Skeletal muscle tissue (tissue), 4 donors: ENCODE measurements around the gene SSBP2. TPM values are rescaled to one million over a fixed set of nuclear protein-coding genes. Genes with fewer than 3 reads are reported as not detected.
"Not testable (repeated sequence)": the region's sequence is repeated elsewhere in the genome, so short reads cannot be mapped to it uniquely, and the experiment has no call there.

Experiments
- H3K27ac ChIP-seq: one replicate; pipeline ENCODE4 v1.7.0; 2013; ENCODE audit warnings: mild to moderate bottlenecking, low read depth, low read length, inconsistent platforms
- H3K27me3 ChIP-seq, 3 donors: one replicate each; pipeline ENCODE4 v1.7.0; 2013; ENCODE audit warnings: low read length in 3 of 3; ENCODE audit not compliant: control insufficient read depth in 3 of 3, insufficient read depth in 3 of 3
- H3K36me3 ChIP-seq, 3 donors: one replicate each; pipeline ENCODE4 v1.7.0; 2013; ENCODE audit warnings: low read length in 3 of 3; ENCODE audit not compliant: control insufficient read depth in 3 of 3, insufficient read depth in 3 of 3
- H3K4me1 ChIP-seq, 3 donors: one replicate each; pipeline ENCODE4 v1.7.0; 2013; ENCODE audit warnings: low read length in 3 of 3, mild to moderate bottlenecking in 3 of 3; ENCODE audit not compliant: control insufficient read depth in 3 of 3, insufficient read depth in 3 of 3
- H3K4me3 ChIP-seq, 3 donors: one replicate each; pipeline ENCODE4 v1.7.0; 2013; ENCODE audit warnings: low read length in 3 of 3
- H3K9ac ChIP-seq, 3 donors: one replicate each; pipeline ENCODE4 v1.7.0; 2013; ENCODE audit warnings: low read length in 3 of 3, mild to moderate bottlenecking in 3 of 3, moderate library complexity in 2 of 3, low read depth in 1 of 3
- H3K9me3 ChIP-seq, 3 donors: one replicate each; pipeline ENCODE4 v1.7.0; 2013; ENCODE audit warnings: low read length in 3 of 3; ENCODE audit not compliant: control insufficient read depth in 3 of 3
- total RNA-seq: library from RNA; depleted of rRNA; stranded (reverse); fragments of >200 nt; gene quantifications from one replicate; pipeline ENCODE4 v1.2.3, GENCODE V29; 2014
- donor health status: Osteomylitis.

Gene SSBP2
- total RNA-seq, 1 donor from 2014 or later = 44.4 TPM

DNA sequence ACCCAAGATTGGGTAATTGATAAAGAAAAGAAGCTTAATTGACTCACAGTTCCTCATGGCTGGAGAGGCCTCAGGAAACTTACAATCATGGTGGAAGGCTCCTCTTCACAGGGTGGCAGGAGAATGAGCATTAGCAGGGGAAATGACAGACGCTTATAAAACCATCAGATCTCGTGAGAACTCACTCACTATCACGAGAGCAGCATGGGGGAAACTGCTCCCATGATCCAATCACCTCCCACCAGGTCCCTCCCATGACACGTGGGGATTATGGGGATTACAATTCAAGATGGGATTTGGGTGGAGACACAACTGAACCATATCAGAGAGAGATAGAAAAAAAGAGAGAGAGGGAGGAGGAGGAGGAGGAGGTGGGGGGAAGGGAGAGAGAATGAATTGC is 343.1 kb downstream of the SSBP2 start:
- H3K27ac ChIP-seq, H3K36me3 ChIP-seq, H3K4me1 ChIP-seq, H3K4me3 ChIP-seq, H3K9me3 ChIP-seq, H3K9ac ChIP-seq, H3K27me3 ChIP-seq: not testable (repeated sequence)

GRCh38 chr5:81405126-81405891 is 345.6 kb downstream of the SSBP2 start:
- H3K36me3 ChIP-seq = no peaks in the 10 kb centered on the region
- H3K4me3 ChIP-seq = no peak overlapping the region

DNA sequence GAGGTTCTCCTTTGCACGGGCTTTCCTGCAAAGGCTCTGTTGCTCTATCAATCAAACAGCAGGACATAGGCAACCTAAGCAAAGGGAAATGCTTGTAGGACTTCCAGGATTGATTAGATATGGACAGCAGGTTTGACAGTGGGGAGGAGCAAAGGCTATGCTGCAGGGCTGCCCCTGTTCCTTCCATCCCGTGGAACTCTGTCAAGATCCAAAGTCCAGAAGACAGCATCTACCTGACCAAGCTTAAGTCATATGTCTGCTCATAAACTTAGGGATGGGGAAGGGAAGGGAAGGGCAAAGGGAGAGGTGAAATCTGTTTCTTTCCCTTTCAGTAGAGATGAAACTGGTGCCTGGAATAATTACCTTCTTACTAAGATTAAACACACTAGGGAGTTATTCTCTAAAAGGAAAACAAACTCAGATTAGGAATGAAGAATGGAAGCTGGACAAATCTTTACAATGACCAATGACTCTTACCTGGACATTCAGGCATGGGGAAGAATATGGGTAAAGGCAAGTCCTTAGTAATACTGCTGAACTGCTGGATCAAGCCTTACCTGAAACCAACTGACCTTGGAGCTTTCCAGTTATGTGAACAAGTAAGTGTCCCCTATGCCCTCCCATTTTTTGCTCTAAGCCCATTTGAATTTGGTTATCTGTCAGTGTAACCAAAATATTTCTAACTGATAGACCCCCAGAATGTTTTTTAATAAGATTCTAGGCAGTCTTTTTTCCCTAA is 348.5 kb downstream of the SSBP2 start:
- Histone ChIP-seq H3K27me3 (peaks cover 0 to 7% (median 0%) of the 10 kb centered on the region in 3 donors), H3K9me3 (no peaks in the 10 kb centered on the region), H3K36me3 (no peaks in the 10 kb centered on the region), H3K4me1 (no peaks in the 10 kb centered on the region), H3K4me3 (no peak overlapping the region), H3K27ac (no peak overlapping the region), H3K9ac (no peak overlapping the region)

More at GRCh38 chr5:81405126-81405891, 345.6 kb downstream of the SSBP2 start:
- no peaks in the 10 kb centered on the region for H3K4me1 ChIP-seq
- H3K9me3 ChIP-seq = no peaks in the 10 kb centered on the region
- no peak overlapping the region for H3K27ac ChIP-seq
- H3K27me3 ChIP-seq = peaks cover 0 to 4% (median 0%) of the 10 kb centered on the region in 3 donors
- H3K9ac ChIP-seq = no peak overlapping the region

DNA sequence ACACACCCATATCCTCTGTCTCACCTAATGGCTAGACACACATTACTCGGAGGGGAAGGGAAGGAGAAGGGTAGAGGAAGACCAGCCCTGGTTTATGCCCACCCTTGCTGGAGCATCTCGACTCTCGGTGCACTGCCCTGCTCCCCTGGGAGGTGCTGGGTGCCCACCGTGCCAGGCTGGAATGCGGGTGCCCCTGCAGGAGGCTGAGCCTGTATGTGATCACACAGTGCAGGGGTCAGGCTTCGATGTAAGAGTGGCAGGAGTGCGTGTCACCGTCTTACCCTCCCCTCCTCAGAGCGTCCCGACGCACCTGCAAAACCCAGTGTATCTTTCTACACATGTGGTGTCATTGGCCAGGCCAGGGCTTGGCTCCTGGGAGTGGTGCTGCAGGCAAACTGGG is 349.6 kb downstream of the SSBP2 start:
- Histone ChIP-seq H3K36me3 (no peaks in the 10 kb centered on the region), H3K9me3 (no peaks in the 10 kb centered on the region), H3K27ac (no peak overlapping the region), H3K27me3 (peaks cover 0 to 7% (median 0%) of the 10 kb centered on the region in 3 donors), H3K9ac (no peak overlapping the region), H3K4me3 (no peak overlapping the region), H3K4me1 (no peaks in the 10 kb centered on the region)

GRCh38 chr5:81400375-81400774 is 350.5 kb downstream of the SSBP2 start:
- Histone ChIP-seq H3K4me1 (no peaks in the 10 kb centered on the region), H3K4me3 (no peak overlapping the region), H3K9me3 (no peaks in the 10 kb centered on the region), H3K36me3 (no peaks in the 10 kb centered on the region), H3K9ac (no peak overlapping the region), H3K27me3 (peaks cover 0 to 7% (median 0%) of the 10 kb centered on the region in 3 donors), H3K27ac (no peak overlapping the region)

DNA sequence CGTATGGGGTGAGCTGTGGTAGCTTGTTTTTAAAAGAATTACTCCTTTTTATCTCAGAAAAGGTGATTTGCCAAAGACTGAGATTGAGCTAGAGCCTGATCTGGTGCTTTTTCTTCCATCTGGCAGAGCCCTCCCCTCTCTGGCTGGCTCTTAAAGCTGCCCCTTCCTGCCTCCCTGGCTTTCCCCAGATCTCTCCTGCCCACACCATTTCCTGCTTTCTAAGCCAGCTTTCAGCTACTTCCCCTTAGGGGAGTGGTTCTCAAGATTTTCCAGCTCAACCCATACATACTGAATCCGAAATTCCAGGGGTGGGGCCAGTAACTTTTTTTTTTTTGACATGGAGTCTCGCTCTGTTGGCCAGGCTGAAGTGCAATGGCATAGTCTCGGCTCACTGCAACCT is 352.2 kb downstream of the SSBP2 start:
- peaks cover 3 to 12% (median 7%) of the 10 kb centered on the region in 3 donors for H3K27me3 ChIP-seq
- H3K4me1 ChIP-seq = peaks cover 0 to 5% (median 5%) of the 10 kb centered on the region in 3 donors
- no peak overlapping the region for H3K4me3 ChIP-seq
- no peaks in the 10 kb centered on the region for H3K36me3 ChIP-seq
- H3K27ac ChIP-seq = no peak overlapping the region
- no peaks in the 10 kb centered on the region for H3K9me3 ChIP-seq
- H3K9ac ChIP-seq = no peak overlapping the region

DNA sequence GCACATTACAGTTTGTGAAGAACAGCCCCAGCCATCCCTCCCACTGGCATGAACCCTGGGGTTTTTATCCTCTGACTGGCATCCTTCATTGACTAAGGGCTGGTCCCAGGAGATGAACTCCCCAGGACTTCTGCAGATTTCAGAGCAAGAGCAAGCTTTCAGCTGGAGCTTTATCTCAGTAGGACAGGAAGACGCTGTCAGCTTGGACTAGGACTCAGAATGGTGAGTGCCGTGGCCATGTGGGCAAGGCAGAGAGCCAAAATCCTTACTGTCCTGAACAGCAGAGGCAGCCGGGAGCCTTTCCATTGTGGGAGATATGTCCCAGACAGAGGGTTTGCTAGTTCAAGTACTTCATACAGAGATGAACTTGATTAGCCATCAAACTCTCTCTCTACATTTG is 353.7 kb downstream of the SSBP2 start:
- no peak overlapping the region for H3K4me3 ChIP-seq
- H3K9ac ChIP-seq = no peak overlapping the region
- peaks cover 7 to 20% (median 14%) of the 10 kb centered on the region in 3 donors for H3K27me3 ChIP-seq
- H3K27ac ChIP-seq = no peak overlapping the region
- no peaks in the 10 kb centered on the region for H3K36me3 ChIP-seq
- H3K4me1 ChIP-seq = peaks cover 0 to 5% (median 5%) of the 10 kb centered on the region in 3 donors
- no peaks in the 10 kb centered on the region for H3K9me3 ChIP-seq

- Histone ChIP-seq H3K27me3 (peaks cover 14 to 25% (median 22%) of the 10 kb centered on the region in 3 donors), H3K27ac (no peak overlapping the region), H3K9ac (no peak overlapping the region), H3K4me1 (peaks cover 0 to 5% (median 5%) of the 10 kb centered on the region in 3 donors), H3K36me3 (no peaks in the 10 kb centered on the region), H3K4me3 (no peak overlapping the region), H3K9me3 (no peaks in the 10 kb centered on the region)
Measured at GRCh38 chr5:81395262-81395661, 355.6 kb downstream of the SSBP2 start.

DNA sequence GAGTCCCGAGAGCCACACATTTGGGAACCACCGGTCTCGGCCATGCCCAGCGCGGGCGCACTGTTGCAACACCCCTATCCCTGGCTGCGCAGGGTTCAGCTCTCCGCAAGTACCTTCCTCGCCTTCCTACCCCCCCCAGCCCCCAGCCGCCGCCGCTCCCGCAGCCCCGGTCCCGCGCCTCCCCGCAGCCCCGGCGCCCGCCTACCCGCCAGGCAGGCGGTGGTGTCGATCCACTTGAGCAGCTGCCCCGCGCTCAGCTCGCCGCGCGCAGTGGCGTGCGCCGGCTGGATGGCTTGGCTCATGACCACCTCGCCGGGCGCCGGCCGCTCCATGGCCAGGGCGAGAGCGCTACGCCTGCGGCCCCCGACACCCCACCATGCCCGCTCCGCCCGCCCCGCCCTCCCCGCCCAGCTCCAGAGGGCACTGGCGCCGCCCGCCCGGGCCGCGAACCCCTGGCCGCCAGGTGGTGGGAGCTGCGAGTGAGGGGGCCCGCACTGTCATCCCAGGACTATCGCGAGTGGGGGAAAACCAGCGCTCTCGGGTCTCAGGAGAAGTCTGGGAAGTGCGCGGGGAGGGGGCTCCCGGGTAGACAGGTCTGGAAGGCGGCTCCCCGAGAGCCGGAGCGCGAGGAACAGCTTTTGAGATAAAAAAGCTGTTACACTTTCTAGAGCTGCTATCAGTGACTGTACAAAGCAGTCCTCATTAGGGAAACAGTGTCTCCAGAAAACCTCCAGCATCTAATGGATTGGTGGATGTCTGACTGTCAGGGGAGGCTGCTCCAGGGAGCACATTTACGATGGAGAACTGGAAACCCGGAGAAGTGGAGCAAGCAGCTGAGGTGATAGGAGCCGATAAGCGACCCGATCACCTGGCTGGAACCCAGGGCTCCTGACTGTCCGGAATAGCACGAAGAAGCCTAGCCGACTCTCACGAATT is 356.8 kb downstream of the SSBP2 start, which contains the start of gene ACOT12:
Gene ACOT12 (minus strand): TSS at position 352 of the 936 bp plus-strand sequence. CDS start 20 bp downstream, at position 332.
- H3K4me1 ChIP-seq = peaks cover 0 to 5% (median 5%) of the 10 kb centered on the region in 3 donors
- H3K27ac ChIP-seq = no peak within 1 kb of the TSS
- H3K27me3 ChIP-seq = peaks cover 14 to 27% (median 22%) of the 10 kb centered on the region in 3 donors
- H3K9me3 ChIP-seq = no peaks in the 10 kb centered on the region
- no peaks in the 10 kb centered on the region for H3K36me3 ChIP-seq
- H3K4me3 ChIP-seq = peak within 1 kb of the TSS; percentile 27 to 55 (median 41)
- no peak within 1 kb of the TSS for H3K9ac ChIP-seq
